Erythroblast (primary cell): ENCODE results near the gene CDC42SE2.

ENCODE experiments used
- GATA1 ChIP-seq: IDR thresholded peaks from 2 replicates; pipeline ENCODE4 v1.6.1; 2011; ENCODE audit warnings: low read depth, mild to moderate bottlenecking, control low read depth, low read length, moderate library complexity
- POLR2A ChIP-seq: IDR thresholded peaks from 2 replicates; pipeline ENCODE4 v1.6.1; 2011; ENCODE audit warnings: mild to moderate bottlenecking, low read length

DNA sequence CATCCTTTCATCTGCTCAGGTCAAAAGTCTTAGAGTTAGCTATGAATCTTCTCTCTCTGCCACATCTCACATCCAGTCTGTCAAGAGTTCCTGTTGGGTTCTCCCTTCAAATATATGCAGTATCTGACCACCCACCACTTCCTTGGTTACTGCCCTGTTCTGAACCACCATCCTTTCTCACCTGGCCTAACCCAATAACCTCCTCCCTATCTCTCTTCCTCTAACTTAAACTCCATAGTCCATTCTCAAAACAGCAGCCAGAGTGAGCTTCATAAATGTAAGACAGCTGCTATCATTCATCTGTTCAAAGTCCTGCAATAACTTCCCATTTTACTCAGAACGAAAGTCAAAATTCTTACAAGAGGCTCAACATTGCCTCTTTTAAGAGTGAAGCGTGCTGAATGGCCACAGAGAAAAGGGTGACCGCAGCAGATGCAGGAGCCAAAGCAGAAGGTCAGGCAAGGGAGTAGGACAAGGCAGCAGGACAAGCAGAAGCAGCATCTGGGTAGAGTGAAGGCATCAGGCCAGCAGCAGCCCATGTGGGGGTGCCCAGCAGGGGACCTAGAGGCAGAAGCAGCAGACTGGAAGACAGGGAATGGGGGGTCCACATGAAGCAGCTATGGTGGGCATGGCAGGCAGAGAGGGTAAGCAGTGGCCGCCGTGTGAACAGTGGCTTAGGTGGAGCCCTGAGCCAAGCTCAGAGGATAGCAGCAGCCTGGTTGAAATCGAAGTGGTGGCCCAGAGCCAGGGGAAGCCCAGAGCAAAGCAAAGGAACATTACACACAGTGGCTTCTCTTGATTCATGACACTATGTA is 39.3 kb upstream of the CDC42SE2 start:
- no peak for TF ChIP-seq POLR2A
- no peak for TF ChIP-seq GATA1
